GM21717 (cell line): ENCODE results near the gene LAMA1.
"Not testable (repeated sequence)": the region's sequence is repeated elsewhere in the genome, so short reads cannot be mapped to it uniquely, and the experiment has no call there.

Experiments
- ATAC-seq: cut with Tn5 transposase; IDR thresholded peaks from one replicate; pipeline ENCODE4 v1.9.1; 2021; ENCODE audit warnings: mild to moderate bottlenecking, moderate library complexity; ENCODE audit not compliant: unreplicated experiment

LAMA1 gene

DNA sequence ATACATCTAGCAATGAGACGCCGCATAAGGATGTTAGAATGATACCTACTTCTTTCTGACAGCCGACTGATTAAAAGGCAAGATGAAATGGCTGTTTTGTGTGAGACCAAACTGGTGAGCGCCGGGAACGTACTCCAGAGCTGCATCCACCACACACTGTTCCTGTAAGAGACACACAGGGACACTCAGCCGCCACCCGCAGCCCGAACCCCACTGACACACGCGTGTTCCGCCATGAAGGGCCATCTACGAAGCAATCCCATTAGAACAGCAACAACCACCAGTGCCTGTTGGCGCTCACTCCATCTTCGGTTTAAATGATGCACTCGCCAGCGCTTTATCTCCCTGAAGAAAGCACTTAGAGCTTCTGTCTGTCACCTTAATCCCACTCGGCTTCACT is 162.3 kb downstream of the LAMA1 start:
- ATAC-seq, result no peak

DNA sequence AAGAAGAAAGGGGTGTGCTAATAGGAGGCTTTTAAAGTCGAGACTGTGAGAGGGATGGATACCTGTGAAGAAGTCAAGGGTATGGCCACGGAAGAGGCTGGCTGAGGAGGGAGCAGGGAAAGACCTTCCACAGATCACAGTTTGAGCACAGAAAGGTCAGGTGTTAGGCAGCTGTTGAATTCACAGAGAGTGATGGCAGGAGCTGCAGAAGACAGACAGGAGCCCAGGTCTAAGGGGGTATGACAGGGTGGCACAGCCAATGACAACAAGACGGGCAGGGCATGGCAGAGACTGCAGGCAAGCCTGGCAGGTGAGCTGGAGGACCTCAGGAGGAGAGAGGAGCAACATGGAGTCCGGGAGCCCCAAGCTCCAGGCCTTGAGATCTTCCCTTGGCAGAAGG is 163.1 kb downstream of the LAMA1 start:
- no peak for ATAC-seq

DNA sequence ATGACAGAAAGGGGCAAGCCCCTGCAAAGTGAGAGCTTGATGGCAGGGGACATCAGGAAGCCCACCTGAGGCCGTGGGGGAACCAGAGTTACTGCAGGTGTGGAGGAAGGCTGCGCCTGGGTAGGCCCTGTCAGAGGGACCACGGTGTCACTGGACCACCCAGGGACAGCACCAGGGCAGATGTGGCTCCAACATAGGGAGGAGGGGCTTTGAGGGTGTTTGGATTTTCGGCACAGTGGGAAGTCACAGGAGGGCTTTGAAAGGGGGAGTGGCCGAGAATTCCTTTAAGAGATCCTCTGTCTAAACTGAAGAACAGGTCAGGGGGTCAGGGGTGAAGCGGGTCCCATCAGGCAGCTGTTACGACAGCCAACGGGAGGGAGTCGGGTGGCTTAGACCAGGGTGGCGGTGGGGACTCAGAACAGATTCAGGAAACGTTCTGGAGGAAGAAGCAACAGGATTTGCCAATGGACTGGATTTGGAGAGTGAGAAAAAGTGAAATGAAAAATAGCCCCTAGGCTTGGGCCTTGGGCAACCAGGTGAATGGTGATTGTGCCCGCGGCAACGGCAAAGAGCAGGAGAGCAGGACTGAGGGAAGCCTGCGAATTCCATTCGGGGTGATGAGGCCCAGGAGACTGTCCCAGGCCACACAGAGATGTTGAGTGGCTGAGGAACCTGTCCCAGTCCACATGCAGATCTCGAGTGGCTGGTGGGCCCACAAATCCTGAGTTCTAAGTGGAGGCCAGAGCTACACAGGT is 166.1 kb downstream of the LAMA1 start:
- no peak for ATAC-seq

DNA sequence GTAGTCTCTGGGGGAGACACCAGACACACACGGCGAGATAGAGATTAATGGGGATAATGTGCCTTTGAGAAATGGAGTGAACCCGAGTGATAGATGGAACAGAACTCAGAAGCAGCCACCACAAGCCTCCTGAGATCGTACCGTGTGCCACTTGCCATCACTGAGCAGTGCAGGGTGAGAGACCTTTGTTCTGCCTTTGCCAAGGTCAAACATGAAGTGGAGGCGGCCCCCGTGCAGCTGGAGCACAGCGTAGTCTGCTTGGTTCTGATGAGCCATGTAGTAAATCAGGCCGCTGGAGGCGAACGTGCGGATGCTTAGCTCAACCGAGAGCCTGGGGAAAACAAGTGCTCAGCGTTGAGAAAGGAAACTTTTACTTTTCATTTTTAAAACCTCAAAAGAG is 167.0 kb downstream of the LAMA1 start:
- no peak for ATAC-seq

DNA sequence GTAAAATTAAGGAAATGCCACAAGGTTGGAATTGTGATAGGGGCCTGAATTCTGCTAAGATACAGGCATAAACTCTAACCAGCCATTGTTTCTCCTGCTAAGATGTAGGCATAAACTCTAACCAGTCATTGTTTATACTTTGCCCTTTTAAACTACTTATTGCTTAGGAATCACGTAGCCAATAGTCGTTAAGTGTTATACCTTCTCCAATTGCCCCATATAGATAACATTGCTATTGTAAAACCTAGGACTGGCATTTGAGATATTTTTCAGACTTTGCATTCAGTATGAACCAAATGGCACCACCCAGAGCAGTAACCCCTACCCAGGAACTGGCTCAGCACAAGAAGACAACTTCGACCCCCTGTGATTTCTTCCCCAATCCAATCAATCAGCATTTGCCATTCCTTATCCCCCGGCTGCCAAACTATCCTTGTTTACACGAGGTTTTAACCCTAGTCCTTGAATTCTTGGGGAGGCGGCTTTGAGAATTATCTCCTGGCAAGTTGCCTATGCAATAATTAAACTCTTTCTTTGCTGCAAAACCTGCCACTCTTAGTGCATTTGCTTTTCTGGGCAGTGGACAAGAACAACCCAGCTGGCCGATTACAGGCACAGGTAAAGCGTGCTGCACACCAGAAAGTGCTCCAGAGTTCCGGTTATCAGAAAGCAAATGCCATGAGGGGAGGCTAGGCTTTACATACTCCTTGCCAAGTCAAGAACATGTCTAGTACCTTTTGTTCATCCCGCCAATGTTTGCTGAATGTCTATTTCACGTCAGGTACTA is 167.6 kb downstream of the LAMA1 start:
- no peak for ATAC-seq

DNA sequence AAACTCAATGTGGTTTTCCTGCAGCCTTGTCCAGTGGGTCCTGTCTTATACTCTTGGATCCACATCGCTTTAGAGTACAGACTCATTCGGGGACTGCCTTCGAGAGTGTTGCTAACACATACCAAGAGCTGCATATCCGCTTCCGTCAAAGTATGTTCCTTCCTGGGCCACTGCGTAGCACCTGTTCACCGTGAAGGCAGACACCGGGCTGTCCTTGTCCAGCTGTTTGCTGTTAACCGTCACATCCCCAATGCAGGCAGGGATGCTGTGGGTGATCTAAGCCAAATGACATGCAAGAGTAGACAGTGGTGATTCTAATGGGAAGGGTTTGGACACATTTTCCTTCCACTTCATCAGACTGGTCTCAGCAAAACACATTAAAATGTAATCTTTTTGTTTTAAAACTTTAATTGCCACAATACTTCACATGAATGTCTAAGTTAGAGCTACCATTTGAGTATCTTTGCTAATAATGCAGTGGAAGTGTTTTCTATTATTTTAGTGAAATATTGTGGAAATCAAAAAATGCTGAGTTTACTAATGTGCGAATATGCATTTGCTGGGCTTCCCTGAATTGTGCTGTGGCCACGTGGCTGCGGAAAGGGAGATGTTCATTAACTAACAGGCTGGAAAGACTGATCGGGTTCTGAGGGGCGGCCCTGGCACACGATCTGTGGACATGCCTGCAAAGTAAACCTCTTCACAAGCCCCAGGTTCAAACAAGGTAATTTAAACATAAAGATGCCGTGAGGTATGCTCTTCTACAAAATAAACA is 169.1 kb downstream of the LAMA1 start:
- no peak for ATAC-seq

DNA sequence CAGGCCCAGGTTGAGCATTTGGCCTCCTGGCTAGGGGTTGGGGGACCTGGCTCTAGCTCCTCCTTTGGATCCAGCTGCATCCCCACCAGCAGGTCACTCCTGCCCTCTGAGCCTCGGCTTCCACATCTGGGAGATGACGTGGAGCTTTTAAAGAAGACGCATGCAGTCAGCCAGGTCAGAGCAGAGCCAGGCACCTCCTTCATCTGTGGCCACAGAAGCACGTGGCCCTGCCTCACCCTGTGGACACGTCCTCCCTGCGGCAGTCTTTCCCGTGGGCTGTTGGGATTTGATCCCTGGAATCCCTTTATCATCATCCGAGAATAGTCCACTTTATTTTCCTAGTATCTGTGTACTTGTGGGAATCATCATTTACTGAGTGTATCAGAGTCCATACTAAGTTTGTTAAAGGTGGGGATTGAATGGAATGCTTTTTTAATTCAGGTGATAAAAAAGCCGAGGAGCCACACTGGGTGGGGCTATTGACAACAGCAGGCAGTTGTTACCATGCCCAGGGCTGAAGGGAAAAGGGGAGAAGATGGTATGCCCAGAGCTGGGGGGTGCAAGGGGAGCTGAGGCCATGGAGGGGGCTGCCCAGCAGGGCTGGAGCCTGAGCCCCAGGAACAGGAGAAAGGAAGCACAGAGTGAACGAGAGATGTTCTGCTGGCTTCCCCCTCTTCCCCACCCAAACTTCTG is 170.1 kb downstream of the LAMA1 start:
- ATAC-seq, result no peak

DNA sequence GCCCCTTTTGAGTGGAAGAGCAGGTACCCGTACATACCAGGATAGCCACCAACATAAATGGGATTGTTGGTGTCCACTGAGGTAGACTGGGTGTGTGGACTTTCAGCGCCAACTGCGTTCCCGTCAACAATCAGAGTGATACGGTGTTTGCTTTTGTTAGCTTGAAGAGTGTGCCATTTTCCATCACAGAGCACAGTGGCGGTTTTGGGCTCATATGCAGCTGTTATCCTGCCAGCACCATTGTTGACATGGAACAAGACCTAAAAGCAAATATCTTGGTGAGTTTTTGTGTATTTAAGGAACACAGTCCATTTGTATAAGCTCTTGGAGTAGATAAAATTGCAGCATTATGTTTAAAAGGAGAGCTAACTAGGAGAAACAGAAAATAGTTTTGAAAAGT is 174.5 kb downstream of the LAMA1 start:
- ATAC-seq, result no peak

DNA sequence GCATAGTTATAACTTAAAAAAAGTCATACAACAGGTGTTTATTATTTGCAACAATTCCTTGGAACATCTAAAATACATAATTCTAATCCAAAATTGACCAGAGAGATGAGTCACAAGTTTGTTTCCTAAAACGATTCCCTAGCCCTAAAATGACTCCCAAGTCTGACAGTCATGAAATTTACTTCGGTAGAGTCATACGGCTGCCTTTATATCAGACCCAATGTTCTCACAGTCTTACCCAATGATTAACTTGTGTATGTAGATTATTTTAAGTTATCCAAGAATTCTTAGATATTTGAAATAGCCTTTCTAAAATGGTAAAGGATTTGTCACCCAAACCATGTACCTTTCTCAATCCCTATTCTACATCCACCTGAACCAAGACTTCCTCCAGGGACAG is 174.9 kb downstream of the LAMA1 start:
- no peak for ATAC-seq

DNA sequence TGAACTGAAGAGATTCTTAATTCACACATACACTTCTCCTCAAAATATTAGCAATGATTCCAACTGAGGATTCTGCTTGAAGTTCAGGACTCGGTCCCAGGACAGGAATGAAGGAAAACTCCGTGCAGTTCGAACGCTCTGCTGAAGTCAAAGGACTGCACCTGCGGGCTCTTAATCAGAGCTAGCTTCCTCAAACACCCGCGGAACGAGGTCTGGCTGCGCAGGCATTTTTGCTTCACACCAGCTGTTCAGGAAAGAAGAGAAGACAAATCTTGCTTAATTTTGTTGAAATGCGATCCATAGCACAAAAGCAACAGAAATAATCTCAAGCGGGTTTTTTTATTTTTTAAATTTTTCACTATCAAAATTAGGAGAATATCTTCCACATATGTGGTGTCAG is 175.6 kb downstream of the LAMA1 start:
- no peak for ATAC-seq

DNA sequence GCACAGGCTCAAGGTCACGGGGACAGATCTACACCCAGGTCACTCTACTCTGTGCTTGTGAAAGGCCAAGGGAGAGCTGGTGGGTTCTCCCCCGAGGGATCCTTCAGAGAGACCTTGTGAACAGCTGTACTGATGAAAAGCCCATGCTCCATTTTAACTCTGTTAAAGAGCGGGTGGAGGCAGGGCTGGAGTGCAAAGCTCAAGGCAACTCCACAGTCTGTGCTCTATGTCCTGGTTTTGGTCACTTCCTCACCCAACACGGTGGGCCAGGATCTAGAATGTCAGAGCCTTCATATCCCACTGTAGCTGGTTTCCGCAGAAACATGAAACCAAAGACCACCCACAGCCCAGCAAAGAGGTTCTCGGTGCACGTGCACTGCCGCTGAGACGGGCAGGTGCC is 177.1 kb downstream of the LAMA1 start:
- no peak for ATAC-seq

DNA sequence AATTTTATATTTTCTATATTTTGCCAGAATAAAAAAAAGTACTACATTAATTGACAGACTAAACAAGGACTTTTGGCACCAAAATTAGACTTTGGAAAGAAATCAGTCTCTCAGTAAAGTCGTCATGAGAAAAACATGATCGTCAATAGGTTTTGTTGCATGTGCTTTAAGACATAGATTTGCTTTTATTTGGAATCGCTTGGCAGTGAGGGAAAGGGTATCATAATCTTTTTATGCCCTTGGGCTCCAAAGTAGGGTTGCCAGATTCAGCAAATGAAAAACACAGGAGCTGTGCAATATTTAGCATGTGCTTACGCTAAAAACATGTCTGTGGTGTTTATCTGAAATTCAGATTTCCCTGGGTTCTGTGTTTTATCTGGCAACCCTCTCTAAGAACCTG is 177.6 kb downstream of the LAMA1 start:
- no peak for ATAC-seq

DNA sequence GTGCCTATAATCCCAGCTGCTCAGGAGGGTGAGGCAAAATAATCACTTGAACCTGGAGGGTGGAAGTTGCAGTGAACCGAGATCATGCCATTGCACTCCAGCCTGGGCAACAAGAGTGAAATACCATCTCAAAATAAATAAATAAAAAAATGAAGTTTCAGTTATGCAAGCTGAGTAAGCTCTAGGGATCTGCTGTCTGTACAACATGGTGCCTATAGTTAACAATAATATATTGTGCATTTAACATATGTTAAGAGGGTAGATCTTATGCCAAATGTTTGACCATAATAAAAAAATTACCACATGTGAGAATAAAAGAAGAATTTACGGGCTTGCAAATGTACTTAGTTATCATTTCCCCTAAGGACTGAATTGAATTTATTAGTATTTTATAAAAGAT is 179.2 kb downstream of the LAMA1 start:
- not testable (repeated sequence) for ATAC-seq

DNA sequence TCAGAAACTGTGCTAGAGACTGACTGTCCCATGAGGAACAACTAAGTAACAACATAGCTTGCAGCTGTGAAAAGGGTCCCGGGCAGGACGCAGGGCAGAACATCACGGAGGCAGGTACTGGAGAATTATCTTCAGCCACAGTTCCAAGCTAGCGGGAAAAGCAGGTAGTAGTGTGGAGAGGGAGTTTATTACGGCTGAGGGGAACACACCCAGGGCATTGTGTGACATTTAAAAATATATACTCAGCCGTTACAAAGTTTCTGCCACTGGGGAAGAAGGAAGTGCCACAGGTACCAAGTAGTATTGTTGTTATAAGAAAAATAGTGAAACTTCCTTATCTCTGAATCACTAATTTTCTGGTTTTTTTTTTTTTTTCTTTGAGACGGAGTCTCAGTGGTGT is 179.6 kb downstream of the LAMA1 start:
- no peak for ATAC-seq

DNA sequence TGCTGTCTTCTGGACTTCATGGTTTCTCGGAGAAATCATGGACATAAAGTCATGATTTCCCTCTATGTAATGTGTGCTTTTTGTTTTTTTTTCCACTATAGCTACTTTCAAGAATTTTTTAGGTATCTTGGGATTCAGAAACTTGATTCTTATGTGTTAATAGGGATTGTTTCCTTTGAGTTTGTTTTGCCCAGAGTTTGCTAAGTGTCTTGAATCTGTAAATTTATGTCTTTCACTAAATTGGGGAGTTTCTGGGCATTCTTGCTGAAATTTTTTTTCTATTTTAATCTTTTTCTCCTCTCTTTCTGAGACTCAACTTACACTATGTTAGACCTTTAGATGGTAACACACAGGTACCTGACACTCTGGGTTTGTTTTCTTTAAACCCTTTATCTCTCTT is 182.7 kb downstream of the LAMA1 start:
- no peak for ATAC-seq

DNA sequence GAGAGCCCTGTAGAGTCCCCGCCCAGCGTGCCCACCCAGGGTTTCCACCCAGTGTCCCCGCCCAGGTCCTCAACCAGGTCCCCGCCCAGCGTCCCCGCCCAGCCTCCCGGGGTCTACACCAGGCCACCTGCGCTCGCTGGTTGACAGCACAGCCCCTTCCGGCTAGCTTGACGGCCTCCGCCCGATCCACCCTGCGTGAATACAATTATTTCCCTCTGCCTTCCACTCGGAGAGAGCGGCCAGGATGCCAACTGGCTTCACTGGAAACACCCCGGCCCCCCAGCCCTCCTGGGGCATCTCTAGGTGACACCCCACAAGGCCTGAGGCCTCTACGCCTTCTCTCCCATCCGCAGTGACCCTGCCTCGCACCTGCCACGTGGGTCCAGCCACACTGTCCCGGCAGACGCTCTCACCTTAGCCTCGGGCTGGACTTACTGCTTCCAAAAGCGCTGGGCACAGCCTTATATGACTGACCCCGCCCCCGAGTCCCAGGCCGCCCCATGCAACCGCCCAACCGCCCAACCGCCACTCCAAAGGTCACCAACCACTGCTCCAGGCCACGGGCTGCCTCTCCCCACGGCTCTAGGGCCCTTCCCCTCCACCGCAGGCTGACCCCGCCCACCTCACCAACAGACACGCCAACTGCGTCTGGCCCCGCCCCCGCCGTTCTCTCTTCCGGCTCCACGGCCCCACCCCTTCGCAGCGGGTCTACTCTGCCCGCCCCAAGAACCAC is 188.1 kb downstream of the LAMA1 start:
- no peak for ATAC-seq

DNA sequence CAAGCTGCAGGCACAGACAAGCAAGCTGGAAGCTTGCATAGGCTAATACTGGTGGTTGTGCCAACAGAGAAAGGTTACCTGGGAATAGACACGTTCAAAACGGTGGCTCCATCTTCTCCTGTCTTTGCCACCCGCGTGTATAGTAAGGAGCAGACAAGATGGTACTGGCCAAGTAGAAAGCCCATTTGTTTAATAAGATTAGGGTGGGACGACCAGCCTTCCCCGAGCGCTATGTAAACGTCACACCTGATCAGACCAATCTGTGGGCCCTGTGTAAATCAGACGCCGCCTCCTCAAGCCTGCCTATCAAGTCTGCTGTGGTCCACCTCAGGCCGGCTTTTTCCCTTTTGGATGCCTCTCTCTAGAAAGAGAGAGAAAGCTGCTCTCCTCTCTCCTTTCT is 189.2 kb downstream of the LAMA1 start:
- no peak for ATAC-seq

DNA sequence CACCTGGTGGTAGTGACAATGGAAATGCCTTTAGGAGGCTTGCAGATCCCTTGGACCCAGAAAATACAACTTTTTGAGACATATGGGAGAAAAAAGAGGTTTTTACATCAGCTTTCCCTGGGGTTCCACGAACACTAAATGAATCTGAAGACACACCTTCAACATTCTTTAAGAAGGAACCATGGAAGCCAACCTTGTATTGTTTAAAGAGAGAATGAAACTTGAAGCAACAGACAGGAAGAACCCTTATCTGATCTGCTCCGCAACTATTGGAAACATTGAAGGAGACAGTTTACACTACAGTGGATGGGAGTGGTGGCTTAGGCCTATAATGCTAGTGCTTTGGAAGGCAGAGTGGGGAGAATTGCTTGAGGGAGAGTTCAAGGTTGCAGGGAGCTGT is 190.4 kb downstream of the LAMA1 start:
- ATAC-seq, result no peak

DNA sequence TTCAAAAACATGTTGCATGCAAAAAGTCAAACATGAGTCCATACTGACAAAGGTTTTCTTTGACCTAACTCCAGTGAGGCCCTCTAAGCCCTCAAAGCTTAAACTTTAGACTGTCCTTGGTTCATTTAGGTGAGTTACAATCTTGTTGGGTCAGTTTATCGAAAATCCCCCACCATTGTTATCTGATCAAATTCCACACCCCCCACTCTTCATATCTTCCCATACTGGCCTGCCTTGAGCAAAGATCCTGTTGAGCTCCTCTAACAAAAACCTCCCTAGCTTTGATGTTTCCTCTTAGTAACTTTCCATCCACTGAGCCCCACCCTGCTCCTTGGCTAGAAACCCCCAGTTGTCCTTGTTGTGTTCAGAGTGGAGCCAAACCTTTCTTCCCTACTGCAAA is 194.4 kb downstream of the LAMA1 start:
- ATAC-seq, result no peak

DNA sequence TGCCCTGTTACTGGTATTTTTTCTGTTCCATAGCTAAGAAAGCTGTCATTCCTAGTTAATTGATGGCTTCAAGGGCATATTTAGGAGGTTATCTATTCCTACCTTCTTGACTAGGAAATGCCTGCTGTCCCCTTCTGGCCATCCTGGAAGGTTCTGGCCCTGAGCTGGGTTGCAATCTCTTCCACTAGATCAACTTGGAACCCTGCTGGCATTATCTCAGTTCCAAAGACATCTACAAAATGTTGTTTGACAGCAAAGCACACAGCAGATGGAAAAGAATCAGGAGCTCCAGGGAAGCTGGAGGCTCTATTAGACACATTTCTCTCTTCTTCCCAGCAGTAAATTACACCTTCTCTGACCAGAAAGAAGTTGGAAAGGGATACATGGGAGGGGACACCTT is 196.0 kb downstream of the LAMA1 start:
- no peak for ATAC-seq
